Suprapubic skin (tissue), 4 donors: Measurements from ENCODE around the gene TNS3. TPM values are rescaled to one million over a fixed set of nuclear protein-coding genes. Genes with fewer than 3 reads are reported as not detected.

Experiments
- DNase-seq, 2 donors: peaks; one replicate each; pipeline ENCODE4 v3.0.0-alpha.2; 2019; ENCODE audit warnings: low spot score in 2 of 2
- H3K27ac ChIP-seq: fragments of 200-600 bp; sonication (generic); one replicate; pipeline ENCODE4 v1.5.1; 2019
- H3K27me3 ChIP-seq: fragments of 200-600 bp; sonication (generic); one replicate; pipeline ENCODE4 v1.5.1; 2019
- H3K36me3 ChIP-seq: fragments of 200-600 bp; sonication (generic); one replicate; pipeline ENCODE4 v1.5.1; 2019
- H3K4me1 ChIP-seq: fragments of 200-600 bp; sonication (generic); one replicate; pipeline ENCODE4 v1.5.1; 2019
- H3K4me3 ChIP-seq: fragments of 200-600 bp; sonication (generic); one replicate; pipeline ENCODE4 v1.5.1; 2019; ENCODE audit warnings: mild to moderate bottlenecking
- H3K9me3 ChIP-seq: fragments of 200-600 bp; sonication (generic); one replicate; pipeline ENCODE4 v1.5.1; 2019
- CTCF ChIP-seq, 2 donors: fragments of 200-600 bp in 1 of 2; fragments of 450-650 bp in 1 of 2; sonication (generic) in 1 of 2; IDR thresholded peaks; one replicate each; pipeline ENCODE4 v1.5.1; 2016 to 2019; ENCODE audit warnings: antibody characterized with exemption in 2 of 2, mild to moderate bottlenecking in 1 of 2, moderate library complexity in 1 of 2
- EP300 ChIP-seq: sonication (generic); formaldehyde crosslinking; IDR thresholded peaks from one replicate; pipeline ENCODE4 v1.6.1; 2017; ENCODE audit warnings: antibody characterized with exemption
- POLR2A ChIP-seq, 2 donors: fragments of 450-650 bp; IDR thresholded peaks; one replicate each; pipeline ENCODE4 v1.6.1; 2017; ENCODE audit warnings: antibody characterized with exemption in 2 of 2, mild to moderate bottlenecking in 2 of 2, moderate library complexity in 2 of 2
- POLR2AphosphoS5 ChIP-seq, 3 donors: sonication (generic); formaldehyde crosslinking; IDR thresholded peaks; one replicate each; pipeline ENCODE4 v1.6.1; 2017; ENCODE audit warnings: antibody characterized with exemption in 3 of 3
- WGBS: methylation state at CpG from one replicate; pipeline ENCODE4 v1.1.5; 2018; 5-methylcytosine and 5-hydroxymethylcytosine counted together
- total RNA-seq, 4 donors: library from RNA; depleted of rRNA; stranded (reverse); fragments of >200 nt; gene quantifications; one replicate each; pipeline ENCODE4 v1.1.0, GENCODE V29; 2016

The TNS3 gene
- total RNA-seq, 4 donors from 2014 or later: 14.3 to 53.0 (median 31.9) TPM

GRCh38 chr7:47492716-47493325 lies 89.1 kb downstream of the TNS3 start:
- Histone ChIP-seq H3K36me3 (no peaks in the 10 kb centered on the region), H3K9me3 (no peaks in the 10 kb centered on the region), H3K27me3 (no peaks in the 10 kb centered on the region), H3K4me3 (no peak overlapping the region), H3K27ac (no peak overlapping the region), H3K4me1 (peaks cover 10% of the 10 kb centered on the region)
- 76% methylated on average over 14 of the region's 14 CpGs for WGBS
- no peak for DNase-seq
- no peak for TF ChIP-seq CTCF (IDR thresholded peaks at IDR 0.05)
- no peak for TF ChIP-seq POLR2A (IDR thresholded peaks at IDR 0.05)
- no peak for TF ChIP-seq POLR2AphosphoS5 (IDR thresholded peaks at IDR 0.05)
- no peak for TF ChIP-seq EP300

DNA sequence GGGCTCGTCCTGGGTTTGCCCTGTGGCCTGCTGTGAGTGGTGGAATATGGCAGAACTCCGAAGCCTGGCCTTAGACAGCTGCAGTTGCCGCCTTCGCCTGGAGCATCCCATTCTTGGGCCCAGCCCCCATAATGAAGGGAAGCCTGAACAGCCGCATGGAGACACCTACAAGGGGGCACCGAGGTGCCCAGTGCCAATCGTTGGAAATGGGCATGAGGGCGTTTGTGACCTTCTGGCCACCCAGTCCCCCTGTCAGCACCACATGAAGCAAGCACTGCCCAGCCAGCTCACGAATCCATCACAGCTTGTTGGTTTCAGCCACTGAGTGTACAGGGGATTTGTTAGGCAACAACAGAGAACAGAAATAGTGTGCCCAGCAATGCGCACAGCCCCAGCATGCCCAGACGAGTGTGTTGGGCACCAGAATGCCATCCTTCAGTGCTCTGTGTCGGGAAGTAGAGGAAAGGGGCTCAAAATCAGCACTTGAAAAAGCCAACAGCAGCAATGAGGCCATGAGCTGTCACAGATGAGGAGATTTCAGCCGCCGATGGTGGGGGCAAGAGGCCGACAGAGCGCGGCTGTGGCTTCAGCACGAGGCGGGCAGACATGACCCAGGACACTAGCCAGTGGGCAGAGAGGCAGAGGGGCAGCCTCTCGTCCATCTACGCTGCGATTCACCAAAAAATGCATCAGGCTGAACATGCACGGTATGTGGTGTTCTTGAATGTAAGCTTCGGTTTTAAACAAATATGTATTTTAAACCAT lies 91.2 kb downstream of the TNS3 start:
- H3K27me3 ChIP-seq: no peaks in the 10 kb centered on the region
- peaks cover 10% of the 10 kb centered on the region for H3K4me1 ChIP-seq
- DNase-seq: no peak
- H3K36me3 ChIP-seq: no peaks in the 10 kb centered on the region
- no peak overlapping the region for H3K27ac ChIP-seq
- WGBS: 93% methylated on average over 24 of the region's 24 CpGs
- no peaks in the 10 kb centered on the region for H3K9me3 ChIP-seq
- H3K4me3 ChIP-seq: no peak overlapping the region
- TF ChIP-seq POLR2A (IDR thresholded peaks at IDR 0.05): no peak
- no peak for TF ChIP-seq EP300

- H3K4me3 ChIP-seq: no peak overlapping the region
Observed at GRCh38 chr7:47489624-47490023, 92.3 kb downstream of the TNS3 start.

DNA sequence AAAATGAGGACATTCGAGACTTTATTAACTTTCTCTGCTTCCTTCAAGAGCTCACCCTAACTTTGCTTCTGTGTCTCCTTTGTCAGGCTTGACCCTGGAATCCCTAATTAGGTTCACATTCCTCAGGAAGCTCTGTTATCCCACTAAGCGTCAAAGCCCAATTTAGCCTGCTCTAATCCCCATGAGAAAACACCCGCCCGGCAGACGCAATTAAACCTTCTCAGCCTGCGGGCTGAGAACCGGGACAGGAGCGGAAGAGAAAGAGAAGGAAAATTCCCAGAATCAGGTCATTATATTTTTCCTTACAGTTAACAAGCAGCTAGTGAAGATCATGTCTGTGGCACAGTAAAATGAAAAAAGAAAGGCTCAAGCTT lies 93.0 kb downstream of the TNS3 start:
- Histone ChIP-seq H3K27ac (no peak overlapping the region), H3K4me1 (peaks cover 6% of the 10 kb centered on the region), H3K27me3 (no peaks in the 10 kb centered on the region), H3K36me3 (no peaks in the 10 kb centered on the region), H3K9me3 (no peaks in the 10 kb centered on the region), H3K4me3 (no peak overlapping the region)
- WGBS: 73% methylated on average over 8 of the region's 8 CpGs
- no peak for TF ChIP-seq EP300
- TF ChIP-seq POLR2AphosphoS5 (IDR thresholded peaks at IDR 0.05): no peak
- no peak for TF ChIP-seq POLR2A (IDR thresholded peaks at IDR 0.05)
- DNase-seq: no peak

More at GRCh38 chr7:47489624-47490023, 92.3 kb downstream of the TNS3 start:
- DNase-seq: no peak
- no peak for TF ChIP-seq EP300
- TF ChIP-seq CTCF (IDR thresholded peaks at IDR 0.05): no peak
- no peak for TF ChIP-seq POLR2A (IDR thresholded peaks at IDR 0.05)
- TF ChIP-seq POLR2AphosphoS5 (IDR thresholded peaks at IDR 0.05): no peak
- H3K27ac ChIP-seq: no peak overlapping the region
- no peaks in the 10 kb centered on the region for H3K36me3 ChIP-seq
- H3K9me3 ChIP-seq: no peaks in the 10 kb centered on the region
- no peaks in the 10 kb centered on the region for H3K27me3 ChIP-seq
- 72% methylated on average over 7 of the region's 7 CpGs for WGBS
- H3K4me1 ChIP-seq: peaks cover 12% of the 10 kb centered on the region

- H3K36me3 ChIP-seq: no peaks in the 10 kb centered on the region
- H3K4me1 ChIP-seq: peaks cover 3% of the 10 kb centered on the region
- H3K27ac ChIP-seq: no peak overlapping the region
Observed at GRCh38 chr7:47488201-47488968, 93.5 kb downstream of the TNS3 start.

More at GRCh38 chr7:47488201-47488968, 93.5 kb downstream of the TNS3 start:
- no peaks in the 10 kb centered on the region for H3K9me3 ChIP-seq
- no peak overlapping the region for H3K4me3 ChIP-seq
- no peaks in the 10 kb centered on the region for H3K27me3 ChIP-seq
- TF ChIP-seq CTCF (IDR thresholded peaks at IDR 0.05) (no peak), EP300 (no peak), POLR2A (IDR thresholded peaks at IDR 0.05) (no peak), POLR2AphosphoS5 (IDR thresholded peaks at IDR 0.05) (no peak)
- 90% methylated on average over 12 of the region's 12 CpGs for WGBS
- no peak for DNase-seq
